ENCODE results near the gene CHD2.
"Not testable (repeated sequence)": the region's sequence is repeated elsewhere in the genome, so short reads cannot be mapped to it uniquely, and the experiment has no call there.

Gene CHD2

DNA sequence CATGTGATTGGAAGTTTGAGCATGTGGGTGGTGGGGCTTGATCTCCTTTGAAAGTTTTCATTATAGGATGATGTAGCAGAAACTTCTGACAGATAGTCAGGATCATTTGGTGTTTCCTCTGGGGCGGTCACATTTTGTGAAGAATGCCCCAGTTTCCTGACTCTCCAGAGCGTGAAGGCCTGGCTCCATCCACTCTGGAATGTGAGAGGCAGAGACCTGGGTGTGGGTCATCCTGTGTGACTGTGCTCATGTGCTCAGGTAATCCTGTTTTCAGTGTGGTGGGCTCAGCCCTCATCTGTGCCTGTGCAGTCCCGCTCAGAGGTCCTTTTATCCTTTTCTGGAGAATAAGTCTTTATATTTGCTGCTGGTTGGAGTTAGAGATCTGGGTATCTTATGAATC lies 107.9 kb downstream of the CHD2 start:
- in situ Hi-C loops (cut with MboI; ENCODE audit: low sequenced_read_pairs): no loop called here

DNA sequence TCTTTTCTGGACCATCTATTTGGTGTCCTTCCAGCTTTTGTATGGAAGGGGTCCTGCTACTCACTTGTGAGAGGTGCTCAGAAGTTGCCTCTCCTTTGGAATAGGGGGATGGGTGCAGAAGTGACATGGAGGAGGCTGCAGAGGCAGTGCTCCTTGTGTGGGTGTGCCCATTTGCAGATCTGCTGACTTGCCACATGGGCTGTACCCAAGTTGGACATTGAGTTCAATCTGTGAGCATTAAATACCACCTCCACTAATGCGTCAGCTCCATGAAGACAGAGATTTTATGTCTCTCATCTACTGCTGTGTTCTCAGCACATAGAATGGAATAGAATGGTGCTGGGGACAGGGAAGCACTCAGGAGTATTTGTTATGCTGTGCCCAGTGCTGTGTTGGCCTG lies 112.7 kb downstream of the CHD2 start:
- in situ Hi-C loops (cut with MboI; ENCODE audit: low sequenced_read_pairs): no loop called here

DNA sequence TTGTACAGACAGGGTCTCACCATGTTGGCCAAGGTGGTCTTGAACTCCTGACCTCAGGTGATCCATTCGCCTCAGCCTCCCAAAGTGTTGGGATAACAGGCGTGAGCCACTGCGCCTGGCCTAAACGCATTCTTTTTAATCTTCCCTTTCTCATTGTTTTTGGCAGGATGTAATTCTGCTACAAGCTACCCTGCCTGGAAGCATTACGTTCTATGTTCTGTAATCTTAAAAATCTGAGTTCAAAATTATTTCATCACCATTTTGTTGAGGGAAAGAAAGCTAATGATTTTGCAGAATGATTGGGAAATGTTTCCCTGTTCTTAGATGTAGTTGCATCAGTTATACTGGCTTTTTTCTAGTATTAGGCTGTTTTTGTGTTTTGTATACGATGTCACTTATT lies 117.4 kb downstream of the CHD2 start:
- in situ Hi-C loops (cut with MboI; ENCODE audit: low sequenced_read_pairs): no loop called here

DNA sequence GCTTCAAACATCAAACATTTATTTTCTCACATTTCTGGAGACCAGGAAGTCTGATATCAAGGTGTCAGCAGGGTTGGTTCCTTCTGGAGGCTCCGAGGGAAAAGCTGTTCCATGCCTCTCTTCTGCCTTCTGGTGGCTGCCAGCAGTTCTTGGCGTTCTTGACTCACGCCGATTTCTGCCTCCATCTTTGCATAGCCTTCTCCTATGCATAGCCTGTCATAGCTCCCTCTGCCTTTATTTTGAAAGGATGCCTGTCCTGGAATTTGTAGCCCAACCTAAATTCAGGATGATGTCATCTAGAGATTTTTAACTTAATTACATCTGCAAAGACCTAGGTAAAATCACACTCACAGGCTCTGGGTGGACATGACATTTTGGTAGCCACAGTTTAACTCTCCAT lies 118.5 kb downstream of the CHD2 start:
- in situ Hi-C loops (cut with MboI; ENCODE audit: low sequenced_read_pairs): no loop called here

DNA sequence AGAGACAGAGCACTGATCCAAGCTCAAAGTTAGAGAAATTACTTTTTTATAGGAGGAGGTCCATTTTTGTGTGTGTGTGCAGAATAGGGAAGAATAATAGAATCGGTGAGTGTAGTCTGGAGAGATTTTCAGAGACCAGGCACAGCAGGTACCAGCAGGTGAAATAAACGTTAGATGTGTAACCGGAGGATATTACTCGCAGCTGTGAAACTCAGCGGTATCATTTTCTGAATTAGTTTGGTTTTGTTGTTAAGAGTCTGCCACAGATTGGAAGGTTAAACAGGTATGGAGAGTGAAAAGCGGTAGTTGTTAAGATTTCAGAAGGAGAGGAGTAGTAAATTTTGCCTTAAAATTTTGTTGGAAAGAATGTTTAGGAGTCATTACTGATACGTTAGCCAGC lies 119.0 kb downstream of the CHD2 start:
- in situ Hi-C loops (cut with MboI; ENCODE audit: low sequenced_read_pairs): no loop called here

DNA sequence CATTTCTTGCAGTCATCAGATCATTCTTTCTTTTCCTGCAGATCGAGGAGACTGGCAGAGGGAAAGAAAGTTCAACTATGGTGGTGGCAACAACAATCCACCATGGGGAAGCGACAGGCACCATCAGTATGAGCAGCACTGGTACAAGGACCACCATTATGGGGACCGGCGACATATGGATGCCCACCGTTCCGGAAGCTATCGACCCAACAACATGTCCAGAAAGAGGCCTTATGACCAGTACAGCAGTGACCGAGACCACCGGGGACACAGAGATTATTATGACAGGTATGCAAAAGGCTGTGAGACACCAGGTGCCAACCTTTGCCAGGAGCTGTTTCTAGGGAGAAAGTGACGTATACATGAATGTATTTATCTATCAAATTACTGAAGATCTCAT lies 119.8 kb downstream of the CHD2 start:
- in situ Hi-C loops (cut with MboI; ENCODE audit: low sequenced_read_pairs): no loop called here

DNA sequence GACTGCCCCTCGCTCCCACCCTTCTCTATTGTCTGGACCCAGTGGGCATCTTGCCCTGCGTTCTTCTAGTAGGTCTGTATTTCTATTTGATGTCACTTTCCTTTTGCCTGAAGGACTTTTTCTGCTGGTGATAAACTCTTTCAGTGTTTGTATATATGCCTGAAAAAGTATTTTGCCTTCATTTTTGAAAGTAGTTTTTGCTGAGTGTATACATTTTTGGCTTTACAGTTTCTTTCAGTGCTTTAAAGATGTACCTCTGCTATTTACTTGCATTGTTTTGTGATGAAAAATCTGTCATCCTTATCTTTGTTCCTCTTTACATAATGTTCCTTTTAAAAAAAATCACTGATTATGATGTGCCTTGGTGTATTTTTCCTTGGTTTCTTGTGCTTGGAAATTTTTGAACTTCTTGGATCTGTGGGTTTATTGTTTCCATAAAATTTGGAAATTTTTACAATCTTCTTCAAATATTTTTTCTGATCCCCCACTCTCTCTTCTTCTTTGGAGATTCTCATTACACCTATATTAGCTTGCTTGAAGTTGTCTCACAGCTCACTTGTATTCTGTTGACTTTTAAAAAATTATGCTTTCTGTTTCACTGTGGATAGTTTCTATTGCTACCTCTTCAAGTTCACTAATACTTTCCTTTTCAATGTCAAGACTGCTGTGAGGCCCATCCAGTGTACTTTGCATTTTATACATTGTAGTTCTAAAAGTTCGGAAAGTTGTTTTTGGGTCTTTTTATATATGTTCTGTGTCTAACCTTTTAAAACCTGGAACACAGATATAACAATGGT lies 121.0 kb downstream of the CHD2 start:
- in situ Hi-C loops (cut with MboI; ENCODE audit: low sequenced_read_pairs): no loop called here

DNA sequence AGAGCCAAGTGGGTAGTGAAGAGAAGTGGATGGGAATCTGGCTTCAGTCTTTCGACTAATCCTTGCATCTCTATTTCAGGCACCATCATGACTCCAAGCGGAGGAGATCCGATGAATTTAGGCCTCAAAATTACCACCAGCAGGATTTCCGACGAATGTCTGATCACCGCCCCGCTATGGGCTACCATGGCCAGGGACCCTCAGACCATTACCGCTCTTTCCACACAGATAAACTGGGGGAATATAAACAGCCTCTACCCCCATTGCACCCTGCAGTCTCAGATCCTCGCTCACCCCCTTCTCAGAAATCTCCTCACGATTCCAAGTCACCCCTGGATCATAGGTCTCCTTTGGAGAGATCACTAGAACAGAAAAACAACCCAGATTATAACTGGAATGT lies 124.2 kb downstream of the CHD2 start:
- in situ Hi-C loops (cut with MboI; ENCODE audit: low sequenced_read_pairs): no loop called here

DNA sequence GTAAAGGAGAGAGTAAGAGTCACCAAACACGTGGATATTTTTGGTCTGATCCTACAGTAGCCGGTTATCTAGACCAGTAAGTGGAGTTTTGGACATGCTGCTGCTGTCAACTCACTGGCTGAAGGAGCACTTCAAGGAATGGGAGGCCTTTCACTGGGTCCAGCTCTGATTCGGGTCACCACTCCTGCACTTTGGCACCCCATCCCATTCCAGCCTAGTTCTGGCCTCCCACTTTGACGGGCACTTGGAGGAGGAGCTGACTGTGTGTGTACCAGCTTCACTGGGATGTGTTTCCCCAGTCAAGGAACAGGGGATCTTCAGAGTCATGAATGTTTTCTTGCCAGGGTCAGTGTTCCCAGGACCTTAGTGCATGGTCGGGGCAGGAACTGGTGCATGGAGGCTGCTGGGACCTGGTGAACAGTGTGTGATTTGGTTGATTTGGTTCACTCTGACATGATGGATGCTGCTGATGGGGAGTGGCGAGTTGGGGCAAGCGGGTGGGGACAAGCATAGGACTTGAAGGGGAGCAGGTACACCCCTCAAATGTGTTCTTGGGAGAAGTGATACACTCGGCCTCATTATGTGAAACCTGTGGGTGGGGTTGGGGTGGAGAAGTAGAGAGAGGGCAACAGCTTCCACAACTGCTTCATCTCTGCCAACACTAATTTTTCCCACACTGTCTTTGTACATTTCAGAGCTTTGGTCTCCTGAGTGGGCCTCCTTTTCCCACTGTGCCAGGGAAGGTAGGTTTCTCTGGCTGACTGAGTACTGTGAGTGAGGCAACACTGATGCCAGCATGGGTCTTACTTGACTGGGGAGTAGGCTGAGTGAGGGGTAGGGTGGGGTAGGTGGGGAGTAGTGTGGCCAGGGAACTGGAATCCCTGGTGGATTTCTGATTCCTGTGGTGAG lies 124.8 kb downstream of the CHD2 start:
- in situ Hi-C loops (cut with MboI; ENCODE audit: low sequenced_read_pairs): no loop called here

DNA sequence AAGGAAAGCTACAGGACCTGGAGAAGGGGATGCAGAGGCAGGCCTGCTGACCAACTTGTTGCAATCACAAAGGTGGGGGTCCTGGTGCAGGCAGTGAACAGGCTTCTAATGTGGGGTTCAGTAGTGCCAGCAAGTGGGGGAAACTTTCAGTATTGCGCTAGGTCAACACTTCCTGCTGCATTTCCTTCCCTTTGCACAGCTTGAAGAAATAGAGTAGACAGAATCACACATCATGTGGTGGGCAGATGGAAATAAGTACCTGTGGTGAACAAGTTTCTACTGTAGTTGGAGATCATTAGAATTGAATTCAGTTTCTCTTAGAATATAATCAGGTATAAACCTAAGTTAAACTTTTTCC lies 125.5 kb downstream of the CHD2 start:
- in situ Hi-C loops (cut with MboI; ENCODE audit: low sequenced_read_pairs): no loop called here

DNA sequence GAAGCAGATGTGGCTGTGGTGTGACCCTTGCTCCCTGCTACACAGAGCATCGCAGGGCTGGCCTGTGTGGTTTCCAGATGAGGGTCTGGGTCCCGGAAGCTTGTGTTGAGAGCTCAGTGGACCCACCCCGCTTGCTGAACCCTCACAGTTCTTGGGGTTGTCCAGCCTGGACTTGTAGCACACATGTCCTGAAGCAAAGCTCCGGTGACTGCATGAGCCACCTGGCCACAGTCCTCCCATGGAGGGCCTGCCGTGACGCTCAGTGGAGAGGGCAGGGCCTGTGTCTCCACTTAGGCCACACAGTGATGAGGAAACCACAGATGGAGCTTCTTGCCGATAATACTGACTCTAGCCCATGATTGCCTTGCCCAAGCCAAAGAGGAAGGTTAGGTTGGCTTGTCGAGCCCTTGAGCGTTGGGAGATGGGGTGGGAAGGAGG lies 126.3 kb downstream of the CHD2 start:
- in situ Hi-C loops (cut with MboI; ENCODE audit: low sequenced_read_pairs): no loop called here

DNA sequence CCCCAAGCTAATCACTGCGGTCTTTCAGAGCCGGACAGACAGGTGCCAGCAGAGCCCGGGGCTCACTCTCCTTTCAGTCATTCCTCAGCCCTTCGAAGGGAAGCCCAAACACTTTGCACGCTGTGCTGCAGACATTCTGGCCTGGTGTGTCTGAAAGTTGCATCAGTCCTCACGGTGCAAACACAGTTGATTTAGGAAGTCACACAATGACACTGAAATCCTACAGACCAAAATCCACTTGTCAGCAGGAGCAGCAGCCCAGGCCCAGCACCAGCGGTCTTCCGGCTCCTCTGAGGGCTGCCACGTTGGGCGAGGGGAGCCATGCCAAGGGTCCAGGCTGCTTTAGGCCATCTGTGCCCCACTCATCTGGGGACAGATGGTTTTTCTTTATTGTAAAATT lies 127.3 kb downstream of the CHD2 start:
- in situ Hi-C loops (cut with MboI; ENCODE audit: low sequenced_read_pairs): no loop called here

DNA sequence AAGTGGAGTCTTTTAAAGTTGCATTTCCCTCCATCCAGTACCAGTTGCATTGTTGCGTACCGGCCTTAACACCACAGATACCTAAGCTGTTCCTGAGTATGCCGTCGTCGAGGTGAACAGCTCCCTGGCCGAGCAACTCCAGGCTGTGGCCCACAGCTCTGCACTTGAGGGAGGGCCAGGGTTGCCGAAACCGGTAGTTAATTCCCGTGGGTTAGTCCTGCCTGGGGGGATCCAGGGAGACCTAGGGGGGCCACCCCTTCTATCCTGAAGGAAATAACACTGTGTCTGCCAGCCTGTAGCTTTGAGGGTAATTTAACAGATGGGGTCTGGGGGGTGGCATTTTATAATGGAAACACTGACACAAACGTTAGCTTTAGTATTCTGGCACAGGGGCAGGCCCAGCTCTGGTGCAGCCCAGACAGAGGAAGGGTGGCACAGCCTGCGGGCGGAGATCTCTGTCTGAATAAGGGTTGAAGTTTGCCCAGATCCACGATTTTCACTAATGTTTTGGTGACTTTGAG lies 128.0 kb downstream of the CHD2 start:
- in situ Hi-C loops (cut with MboI; ENCODE audit: low sequenced_read_pairs): no loop called here

DNA sequence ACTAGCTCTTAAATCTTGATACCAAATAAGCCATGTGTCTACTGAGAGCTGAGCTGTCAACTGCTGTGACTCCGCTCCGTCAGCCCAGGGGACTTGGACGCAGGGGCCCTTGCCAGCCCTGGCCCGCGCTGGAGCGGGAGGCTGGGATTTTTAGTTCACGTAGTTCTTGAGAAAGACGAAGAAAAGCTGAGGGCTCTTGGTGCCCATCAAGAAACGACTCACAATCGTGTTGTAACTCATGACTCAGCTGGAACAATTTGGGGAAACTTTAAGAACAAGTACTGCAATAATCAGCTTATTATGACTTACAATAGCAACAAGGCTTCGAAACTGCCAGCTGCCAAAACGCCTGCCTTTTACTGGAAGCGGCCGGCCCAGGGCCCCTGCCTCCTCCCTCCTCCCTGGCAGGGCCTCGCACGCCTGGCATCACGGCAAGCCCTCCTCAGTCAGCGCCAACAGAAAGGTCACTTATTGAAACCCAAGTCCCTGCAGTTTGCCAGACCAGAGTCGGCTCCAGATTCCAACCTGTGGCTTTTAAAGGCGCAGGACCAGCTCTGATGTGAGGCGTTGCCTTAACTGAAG lies 128.6 kb downstream of the CHD2 start:
- in situ Hi-C loops (cut with MboI; ENCODE audit: low sequenced_read_pairs): no loop called here

DNA sequence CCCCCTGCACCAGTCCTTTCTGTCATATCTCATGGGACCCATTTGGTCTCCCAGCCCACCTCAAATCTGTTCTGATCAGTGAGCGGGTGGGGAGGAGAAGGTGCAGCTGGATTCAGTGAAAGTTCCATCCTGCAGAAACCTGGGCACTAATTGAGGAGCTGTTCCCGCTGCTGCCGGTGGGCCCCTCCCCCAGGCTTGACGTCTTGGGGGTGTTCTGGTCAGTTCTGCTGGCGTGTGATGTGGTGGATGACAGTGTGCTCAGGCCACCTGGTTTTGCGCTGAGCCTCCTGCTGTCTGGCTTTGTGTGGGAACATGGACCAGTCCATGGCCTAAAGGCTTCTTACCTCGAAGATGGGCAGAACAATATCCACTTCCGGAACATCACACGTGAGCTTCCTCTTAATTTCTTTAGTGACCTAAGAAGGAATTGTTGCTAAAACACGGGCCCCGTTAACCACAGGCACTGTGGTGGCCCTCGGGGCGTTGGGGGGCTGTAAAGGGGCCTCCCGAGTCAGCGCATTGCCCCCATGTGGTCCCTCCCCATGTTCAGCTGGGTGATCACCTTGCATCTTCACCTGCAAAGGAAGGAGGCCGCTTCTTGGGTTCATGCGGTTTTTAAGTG lies 129.2 kb downstream of the CHD2 start:
- in situ Hi-C loops (cut with MboI; ENCODE audit: low sequenced_read_pairs): no loop called here

DNA sequence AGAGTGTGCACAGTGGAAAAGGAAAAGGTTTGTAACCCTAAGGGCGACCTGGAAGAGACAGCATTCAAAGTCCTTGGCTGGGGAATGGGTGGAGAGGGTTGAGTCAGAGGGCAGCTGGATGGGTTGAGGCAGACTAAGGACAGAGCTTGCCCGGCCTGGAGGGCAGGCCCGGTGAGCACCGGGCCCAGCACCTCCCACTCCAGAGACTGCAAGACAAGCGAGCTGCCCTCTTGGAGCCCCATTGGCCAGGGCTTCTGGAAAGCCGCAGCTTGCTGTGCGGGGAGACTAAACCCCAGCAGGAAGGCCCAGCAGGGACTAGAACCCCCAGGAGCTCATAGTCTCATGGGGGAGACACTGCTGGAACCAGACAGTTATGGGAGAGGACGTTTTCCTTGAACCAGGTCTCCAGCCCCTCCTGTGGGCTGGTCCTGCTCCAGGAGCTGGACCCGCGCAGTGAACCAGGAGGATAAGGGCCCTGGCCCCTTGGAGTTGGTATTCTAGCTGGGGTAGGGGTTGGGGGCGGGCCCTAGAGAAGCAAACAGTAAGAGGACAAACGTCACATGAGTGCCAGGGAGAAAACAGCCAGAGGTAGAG lies 129.8 kb downstream of the CHD2 start:
- in situ Hi-C loops (cut with MboI; ENCODE audit: low sequenced_read_pairs): no loop called here

DNA sequence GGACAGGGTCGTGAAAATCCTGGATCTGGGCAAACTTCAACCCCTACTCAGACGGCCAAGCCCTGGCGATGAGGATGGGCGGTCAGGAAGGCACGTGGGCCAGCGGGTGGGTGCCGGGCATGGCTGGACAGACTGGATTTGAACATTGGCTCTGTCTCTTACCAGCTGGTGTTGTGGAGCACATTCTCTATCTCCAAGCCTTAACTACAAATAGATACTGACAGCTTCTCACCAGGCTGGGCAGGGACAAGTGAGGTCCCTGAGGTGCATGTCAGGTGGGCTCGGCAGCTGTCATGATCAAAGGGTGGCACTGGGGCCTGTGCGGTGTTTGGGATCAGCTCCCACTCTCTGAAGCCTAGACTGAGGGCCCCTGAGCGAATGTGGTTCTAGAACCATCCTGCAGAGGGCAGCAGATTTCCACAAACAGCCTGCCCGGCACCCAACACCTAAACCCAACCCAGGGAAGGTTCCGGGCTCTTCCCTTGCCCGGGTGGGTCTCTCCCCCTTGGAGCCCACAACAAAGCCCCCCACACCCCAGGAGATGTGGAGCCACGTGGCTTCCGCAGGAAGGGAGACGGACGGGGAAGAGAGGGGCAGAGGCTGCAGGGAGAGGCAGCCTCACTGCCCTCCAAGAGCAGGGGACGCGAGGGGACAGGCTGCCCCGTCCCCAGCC lies 130.4 kb downstream of the CHD2 start:
- in situ Hi-C loops (cut with MboI; ENCODE audit: low sequenced_read_pairs): no loop called here

DNA sequence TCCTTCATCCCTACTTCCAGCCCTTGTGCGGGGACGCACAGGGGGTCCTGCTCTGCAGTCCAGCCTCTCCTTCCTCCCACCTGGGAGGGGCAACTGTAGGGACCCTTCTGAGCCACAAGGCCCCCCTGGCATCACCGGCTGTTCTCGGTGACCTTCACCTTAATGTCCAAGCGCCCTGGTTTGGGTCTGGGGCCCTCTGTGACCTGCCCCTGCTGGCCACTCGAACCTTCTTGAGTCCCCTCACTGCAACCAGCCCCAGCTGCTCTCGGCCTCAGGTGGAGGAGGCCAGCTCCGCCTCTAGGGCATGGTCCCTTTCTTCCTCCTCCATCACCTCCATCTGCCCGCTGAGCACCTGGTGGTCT lies 131.0 kb downstream of the CHD2 start:
- in situ Hi-C loops (cut with MboI; ENCODE audit: low sequenced_read_pairs): no loop called here

DNA sequence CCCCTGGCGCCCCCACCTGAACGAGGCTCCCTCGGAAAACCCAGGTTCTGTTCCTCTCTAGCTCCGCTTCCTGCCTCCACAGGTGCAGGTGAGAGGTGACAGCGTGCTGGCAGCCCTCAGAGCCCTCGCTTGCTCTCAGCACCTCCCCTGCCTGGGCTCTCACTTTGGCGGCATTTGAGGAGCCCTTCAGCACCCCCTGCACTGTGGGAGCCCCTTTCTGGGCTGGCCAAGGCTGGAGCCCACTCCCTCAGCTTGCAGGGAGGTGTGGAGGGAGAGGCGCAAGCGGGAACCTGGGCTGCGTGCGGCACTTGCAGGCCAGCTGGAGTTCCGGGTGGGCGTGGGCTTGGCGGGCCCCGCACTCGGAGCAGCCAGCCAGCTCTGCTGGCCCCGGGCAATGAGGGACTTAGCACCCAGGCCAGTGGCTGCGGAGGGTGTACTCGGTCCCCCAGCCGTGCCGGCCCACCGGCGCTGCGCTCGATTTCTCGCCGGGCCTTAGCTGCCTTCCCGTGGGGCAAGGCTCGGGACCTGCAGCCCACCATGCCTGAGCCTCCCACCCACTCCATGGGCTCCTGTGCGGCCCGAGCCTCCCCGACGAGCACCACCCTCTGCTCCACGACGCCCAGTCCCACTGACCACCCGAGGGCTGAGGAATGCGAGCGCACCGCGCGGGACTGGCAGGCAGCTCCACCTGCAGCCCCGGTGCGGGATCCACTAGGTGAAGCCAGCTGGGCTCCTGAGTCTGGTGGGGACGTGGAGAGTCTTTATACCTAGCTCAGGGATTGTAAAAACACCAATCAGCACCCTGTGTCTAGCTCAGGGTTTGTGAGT lies 131.6 kb downstream of the CHD2 start:
- in situ Hi-C loops (cut with MboI; ENCODE audit: low sequenced_read_pairs): not testable (repeated sequence)
